Brain pericyte (primary cell): ENCODE results near the gene ZNF710.
"Not testable (repeated sequence)": the region's sequence is repeated elsewhere in the genome, so short reads cannot be mapped to it uniquely, and the experiment has no call there.

Source experiments
- DNase-seq: peaks from one replicate; pipeline ENCODE4 v3.0.0-alpha.2; 2012; ENCODE audit warnings: low read depth, low spot score

ZNF710 gene, protein sequence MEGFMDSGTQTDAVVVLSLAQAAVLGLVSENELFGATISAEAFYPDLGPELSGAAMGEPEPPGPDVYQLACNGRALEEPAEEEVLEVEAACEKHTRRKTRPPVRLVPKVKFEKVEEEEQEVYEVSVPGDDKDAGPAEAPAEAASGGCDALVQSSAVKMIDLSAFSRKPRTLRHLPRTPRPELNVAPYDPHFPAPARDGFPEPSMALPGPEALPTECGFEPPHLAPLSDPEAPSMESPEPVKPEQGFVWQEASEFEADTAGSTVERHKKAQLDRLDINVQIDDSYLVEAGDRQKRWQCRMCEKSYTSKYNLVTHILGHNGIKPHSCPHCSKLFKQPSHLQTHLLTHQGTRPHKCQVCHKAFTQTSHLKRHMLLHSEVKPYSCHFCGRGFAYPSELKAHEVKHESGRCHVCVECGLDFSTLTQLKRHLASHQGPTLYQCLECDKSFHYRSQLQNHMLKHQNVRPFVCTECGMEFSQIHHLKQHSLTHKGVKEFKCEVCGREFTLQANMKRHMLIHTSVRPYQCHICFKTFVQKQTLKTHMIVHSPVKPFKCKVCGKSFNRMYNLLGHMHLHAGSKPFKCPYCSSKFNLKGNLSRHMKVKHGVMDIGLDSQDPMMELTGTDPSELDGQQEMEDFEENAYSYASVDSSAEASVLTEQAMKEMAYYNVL

DNA sequence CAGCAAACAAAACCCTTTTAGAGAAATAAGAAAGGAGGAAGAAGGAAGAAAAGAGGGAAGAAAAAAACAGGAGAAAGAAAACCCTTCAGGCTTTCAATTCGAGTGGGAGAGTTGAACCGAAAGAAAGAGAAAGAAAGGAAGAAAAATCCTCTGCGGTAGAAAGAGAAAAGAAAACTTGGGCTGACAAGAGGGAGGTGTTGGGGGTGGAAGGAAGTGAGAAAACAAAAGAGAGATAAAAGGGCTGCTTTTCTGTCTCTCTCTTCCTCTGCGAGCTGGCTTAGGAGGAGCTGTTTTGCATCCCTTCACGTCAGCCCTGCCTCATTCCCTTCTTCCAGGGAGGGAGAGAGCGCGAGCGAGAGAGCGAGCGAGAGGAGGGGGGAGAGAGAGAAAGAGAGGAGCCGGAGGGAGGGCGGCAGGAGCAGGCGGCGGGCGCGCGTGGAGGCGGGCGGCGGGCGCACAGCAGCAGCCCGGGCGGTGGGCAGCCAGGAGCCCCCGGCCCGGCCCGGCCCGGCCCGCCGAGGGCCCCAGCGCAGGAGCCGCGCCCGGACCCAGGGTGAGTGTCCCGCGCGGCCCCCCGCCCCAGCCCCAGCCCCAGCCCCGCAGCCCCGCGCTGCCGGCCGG, at the start of gene ZNF710:
ZNF710 (plus strand) TSS at position 263 of the 621 bp plus-strand sequence. CDS start 65,814 bp downstream, outside the sequence.
- DNase-seq, result no peak

DNA sequence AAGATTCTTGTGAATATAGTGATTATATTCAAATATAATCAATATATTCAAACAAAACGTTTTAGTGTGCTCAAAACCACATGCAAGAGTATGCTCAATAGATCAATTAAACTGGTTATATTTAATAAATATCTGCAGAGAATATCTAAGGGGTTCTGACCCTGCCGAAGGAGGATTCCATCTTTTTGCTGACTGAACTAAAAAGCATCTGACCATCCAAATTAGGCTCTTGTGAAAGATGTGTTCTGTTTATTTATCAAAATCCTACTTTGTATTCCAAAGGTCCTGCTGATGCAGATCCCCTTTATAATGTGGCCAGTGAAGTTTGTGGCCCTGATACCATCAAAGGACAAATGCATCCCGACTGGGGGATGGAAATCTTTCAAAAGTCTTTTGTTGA, 46.6 kb upstream of the ZNF710 start:
- no peak for DNase-seq

DNA sequence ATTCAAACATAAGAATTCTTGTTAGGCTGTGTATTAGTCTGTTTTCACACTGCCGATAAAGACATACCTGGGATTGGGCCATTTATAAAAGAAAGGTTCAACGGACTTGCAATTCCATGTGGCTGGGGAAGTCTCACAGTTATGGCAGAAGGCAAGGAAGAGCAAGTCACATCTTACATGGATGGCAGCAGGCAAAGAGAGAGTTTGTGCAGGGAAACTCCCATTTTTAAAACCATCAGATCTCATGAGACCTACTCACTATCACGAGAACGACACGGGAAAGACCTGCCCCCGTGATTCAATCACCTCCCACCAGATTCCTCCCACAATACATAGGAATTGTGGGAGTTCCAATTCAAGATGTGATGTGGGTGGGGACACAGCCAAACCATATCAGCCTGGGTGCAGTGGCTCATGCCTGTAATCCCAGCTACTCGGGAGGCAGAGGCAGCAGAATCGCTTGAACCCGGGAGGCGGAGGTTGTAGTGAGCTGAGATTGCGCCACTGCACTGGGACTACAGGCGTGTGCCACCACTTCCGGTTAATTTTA, 45.6 kb upstream of the ZNF710 start:
- DNase-seq, result not testable (repeated sequence)

DNA sequence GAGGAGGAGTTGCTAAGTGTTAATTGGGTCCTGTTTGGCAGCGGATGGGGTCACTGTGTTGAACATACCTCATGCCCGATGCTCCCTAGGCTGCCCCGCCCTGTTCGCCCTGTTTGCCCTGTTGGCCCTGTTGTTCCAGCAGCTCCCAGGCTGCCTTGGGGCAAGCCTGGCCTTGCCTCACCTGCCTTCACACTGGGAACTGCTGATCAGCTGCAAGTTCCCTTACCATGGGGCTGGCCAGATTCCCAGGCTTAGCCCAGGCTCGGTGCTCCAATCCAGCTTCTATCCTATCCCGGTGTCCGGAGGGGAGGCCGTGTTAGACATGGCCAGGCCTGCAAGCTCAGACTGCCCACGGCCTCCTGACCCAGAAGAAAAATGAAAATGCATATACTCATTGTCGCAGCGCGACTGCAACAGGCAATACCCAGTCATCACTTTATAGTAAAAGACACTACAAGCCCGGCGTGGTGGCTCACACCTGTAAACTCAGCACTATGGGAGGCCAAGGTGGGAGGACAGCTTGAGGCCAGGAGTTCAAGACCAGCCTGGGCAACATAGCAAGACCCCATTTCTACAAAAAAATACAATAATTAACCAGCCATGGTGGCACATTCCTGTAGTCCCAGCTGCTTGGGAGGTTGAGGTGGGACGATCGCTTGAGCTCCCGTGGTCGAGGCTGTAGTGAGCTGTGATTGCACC, 42.9 kb upstream of the ZNF710 start:
- DNase-seq, result no peak

DNA sequence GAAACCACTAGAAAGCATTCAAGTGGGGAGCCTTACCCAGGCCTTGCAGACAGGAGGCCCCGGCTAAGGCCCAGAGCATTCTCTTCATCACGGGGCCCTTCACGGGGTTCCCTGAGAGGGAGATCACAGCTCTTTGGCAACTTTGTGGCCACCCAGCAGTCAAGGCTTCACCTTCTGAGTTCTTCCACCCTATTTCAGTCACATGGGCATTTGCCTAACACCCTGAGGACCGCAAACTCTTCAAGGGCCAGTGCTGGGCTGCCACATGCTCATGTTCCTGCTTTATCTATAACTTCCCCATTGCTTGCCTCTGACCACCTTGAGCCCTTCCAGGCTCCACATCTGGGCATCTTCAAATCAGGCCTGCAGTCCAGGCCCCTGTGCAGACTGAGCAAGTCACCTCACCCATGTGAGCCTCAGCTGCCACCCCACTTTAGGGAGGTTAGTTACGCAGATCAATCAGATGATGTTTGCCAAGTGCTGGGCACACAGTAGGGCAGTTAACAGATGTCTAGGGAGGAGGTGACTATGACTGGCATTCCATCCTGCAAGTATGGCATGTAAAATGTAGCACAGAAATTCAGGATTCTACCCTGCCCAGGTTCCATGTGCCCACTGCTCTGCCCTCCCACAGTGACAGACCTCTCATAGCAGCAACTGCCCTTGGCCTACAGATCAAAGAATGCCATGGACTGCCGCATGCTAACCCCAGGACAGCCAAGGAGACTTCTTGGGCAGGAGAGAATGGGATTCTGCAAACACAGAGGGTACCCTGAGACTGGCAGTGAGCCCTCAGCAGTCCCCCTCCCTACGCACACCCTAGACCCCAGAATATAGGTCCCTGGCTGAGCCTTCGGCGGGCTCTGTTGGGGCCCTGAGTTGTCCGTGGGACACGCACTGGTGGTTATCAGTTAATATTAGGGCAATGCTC, 37.6 kb upstream of the ZNF710 start:
- DNase-seq, result no peak

DNA sequence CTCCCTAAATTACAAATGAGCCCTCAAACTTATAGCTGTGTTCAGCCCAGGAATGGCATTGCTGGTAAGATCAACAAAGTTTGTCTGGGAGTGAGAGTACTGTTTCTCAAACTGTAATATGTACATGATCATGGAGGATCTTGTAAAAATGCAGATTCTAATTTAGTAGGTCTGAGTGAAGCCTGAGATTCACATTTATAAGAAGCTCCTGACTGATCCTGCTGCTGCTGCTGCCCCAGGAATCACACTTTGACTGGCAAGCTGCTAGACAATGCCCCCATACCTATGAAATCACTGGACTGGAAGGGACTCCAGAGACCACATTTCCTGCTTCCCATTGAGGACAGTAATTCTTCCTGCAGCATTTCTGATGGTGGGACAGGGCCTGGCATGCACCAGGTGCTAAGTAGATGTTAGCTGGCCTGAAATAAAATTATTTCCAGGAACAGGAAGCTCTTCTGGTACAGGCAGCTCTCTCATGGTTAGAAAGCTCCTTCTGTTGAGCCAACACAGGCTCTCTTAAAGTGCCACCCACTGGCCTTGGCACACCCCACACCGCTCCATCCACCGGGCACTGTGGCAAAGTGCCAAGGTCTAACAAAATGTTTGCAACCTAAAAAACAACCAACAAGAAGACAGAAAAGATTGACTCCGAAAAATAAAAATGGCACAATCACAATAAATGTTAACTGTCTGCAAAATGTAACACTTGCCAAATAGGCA, 36.7 kb upstream of the ZNF710 start:
- DNase-seq, result no peak

DNA sequence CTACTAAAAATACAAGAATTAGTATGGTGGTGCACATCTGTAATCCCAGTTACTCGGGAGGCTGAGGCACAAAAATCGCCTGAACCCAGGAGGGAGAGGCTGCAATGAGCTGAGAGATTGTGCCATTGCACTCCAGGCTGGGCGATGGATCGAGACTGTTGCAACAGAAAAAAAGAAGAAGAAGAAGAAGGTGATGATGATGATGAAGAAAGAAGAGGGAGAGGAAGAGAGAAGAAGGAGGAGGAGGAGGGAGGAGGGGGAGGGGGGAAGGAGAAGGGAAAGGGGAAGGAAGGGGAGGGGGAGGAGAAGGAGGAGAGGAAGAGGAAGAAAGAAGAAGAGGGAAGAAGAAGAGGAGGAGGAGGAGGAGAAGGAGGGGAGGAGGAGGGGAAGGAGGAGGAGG, 33.2 kb upstream of the ZNF710 start:
- no peak for DNase-seq

DNA sequence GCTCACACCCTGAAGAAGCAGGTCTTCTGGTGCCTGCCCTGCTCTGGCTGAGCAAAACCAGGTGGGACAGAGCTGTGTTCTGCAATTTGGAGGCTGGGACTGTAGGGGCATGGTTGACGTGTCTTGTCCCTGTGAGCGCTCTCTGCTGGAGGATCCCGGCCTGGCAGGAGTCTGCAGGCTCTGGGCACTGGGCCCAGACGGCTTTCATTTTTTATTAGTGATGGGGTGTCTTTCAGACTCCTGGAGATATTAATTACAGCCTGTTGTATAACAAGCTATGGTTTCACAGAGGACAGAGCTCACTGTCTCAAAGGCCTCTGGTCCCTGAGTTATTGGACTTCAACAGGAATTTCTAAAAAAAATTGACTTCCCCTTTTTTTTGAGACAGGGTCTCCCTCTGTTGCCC, 29.5 kb upstream of the ZNF710 start:
- no peak for DNase-seq

DNA sequence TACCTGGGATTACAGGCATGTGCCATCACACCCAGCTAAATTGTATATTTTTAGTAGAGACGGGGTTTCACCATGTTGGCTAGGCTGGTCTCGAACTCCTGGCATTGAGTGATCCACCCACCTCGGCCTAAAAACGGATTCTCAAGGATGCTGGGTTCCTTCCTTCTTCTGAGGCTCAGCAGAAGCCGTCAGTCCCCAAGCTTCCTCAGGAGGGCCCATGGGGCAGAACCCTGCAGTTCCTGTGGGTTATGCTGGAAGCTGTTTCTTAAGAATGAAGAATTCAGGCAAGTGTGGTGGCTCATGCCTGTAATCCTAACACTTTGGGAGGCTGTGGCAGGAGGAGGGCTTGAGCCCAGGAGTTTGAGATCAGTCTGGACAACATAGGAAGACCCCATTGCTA, 29.0 kb upstream of the ZNF710 start:
- DNase-seq, result no peak

DNA sequence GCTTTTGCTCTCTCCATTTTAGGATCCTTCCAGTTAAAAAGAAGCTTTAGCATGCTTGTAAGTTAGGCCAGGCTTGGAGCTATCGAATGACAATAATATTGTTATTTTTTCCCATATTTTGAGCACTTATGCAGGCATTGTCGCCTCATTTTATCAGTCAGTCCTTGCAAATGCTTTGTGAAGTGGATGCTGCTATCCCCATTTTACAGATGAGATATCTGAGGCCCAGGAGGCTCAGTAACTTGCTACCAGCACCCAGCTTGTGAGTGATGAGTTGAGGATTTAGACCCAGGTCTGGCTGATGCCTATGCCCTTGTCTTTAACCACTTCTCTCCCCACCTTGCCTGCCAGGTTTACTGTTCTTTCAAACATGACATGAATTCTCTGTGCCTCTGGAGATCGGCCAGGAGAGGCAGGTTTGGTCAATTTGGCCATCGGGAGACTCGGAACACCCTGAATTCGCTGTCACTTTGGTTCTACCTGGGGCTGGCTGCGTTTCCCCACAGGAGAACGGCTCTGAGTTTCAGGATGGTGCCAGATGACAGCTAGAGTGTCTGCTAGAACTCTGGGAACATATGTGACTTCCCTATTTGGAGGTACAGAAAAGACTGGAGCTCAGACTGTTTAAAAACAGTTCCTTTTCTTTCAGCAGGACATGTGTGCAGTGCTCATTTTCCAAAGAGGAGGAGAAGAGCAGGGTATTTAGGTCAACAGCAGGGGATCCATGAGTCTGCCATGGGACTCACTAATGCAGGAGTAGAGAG, 25.5 kb upstream of the ZNF710 start:
- no peak for DNase-seq

DNA sequence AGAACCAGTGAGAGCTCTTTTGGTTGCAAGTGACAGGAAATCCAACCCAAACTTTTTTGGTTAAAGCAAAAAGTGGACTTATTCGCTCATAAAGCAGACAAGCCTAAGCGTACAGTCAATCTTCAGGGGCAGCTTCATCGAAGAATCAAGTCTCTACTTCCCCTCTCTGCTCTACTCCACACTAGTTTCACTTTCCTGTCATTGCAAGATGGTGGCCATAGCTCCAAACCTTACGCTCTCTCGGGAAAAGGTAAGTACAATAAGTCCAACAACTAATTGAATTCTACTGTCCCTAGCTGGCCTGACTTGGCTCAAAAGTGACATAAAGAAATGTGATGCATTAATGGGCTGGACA, 24.9 kb upstream of the ZNF710 start:
- DNase-seq, result no peak

DNA sequence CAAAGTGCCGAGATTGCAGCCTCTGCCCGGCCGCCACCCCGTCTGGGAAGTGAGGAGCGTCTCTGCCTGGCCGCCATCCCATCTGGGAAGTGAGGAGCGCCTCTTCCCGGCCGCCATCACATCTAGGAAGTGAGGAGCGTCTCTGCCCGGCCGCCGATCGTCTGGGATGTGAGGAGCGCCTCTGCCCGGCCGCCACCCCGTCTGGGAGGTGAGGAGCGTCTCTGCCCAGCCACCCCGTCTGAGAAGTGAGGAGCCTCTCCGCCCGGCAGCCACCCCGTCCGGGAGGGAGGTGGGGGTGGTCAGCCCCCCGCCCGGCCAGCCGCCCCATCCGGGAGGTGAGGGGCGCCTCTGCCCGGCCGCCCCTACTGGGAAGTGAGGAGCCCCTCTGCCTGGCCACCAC, 23.3 kb upstream of the ZNF710 start:
- DNase-seq, result not testable (repeated sequence)

DNA sequence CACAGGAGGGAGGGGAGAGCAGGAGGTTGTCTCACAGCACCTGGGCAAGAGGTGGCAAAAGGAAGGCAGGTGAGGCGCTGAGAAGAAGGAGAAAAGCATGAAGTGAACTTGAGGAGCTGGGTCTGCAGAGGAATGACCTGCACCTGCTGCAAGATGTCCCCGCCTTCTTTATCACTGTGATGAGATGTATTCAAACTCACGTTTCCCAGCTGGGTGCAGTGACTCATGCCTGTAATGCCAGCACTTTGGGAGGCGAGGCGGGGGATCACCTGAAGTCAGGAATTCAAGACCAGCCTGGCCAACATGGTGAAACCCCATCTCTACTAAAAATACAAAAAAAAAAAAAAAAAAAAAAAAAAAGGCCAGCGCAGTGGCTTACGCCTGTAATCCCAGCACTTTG, 22.2 kb upstream of the ZNF710 start:
- no peak for DNase-seq

DNA sequence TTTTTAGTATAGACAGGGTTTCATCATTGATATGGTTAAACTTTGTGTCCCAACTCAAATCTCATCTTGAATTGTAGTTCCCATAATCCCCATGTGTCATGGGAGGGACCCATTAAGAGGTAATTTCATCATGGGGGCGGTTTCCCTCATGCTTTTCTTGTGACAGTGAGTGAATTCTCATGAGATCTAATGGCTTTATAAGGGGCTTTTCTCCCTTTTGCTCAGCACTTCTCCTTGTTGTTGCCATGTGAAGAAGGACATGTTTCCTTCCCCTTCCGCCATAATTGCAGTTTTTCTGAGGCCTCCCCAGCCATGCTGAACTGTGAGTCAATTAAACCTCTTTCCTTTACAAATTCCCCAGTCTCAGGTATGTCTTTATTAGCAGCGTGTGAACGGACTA, 20.2 kb upstream of the ZNF710 start:
- no peak for DNase-seq

DNA sequence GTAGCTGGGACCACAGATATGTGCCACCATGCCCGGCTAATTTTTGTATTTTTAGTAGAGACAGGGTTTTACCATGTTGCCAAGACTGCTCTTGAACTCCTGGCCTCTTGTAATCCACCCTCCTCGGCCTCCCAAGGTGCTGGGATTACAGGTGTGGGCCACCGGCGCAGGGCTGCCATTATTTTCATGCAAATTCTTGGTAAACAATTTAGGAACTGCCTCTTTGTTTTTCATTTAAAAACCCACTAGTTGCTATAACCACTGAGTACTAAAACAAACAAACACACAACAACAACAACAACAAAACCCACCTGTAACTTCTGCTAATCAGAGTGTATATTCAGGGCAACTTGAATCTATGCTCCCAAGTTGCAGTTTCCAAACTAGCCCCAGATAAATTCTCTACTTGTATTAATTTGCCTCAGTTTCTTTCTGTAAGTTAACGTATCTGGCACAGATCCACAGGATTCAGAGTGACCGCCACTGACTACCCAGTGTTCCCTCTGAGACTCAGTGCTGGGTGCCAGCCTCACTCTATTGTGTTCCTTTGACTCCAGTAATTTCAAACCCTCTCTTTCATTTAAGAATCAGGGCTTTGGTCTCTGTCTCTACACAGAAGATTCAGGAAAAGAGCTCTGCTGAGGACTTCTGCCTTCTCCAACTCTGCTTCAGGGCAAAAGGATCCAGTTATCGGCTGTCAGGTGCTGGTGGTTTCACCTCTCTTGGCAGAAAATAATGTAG, 18.6 kb upstream of the ZNF710 start:
- no peak for DNase-seq

DNA sequence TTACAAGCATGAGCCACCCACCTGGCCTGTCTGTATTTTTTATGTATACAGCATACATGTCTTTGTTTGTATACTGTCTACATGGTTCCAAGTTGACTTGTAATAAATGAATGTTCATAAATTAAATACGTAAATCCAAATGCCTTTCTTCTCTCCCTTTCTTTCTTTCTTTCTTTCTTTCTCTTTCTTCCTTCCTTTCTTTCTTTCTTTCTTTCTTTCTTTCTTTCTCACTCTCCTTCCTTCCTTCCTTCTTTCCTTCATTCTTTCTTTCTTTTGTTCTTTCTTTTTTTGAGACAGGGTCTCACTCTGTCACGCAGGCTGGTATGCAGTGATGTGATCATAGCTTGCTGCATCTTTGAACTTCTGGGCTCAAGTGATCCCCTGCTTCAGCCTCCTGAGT, 17.1 kb upstream of the ZNF710 start:
- no peak for DNase-seq

DNA sequence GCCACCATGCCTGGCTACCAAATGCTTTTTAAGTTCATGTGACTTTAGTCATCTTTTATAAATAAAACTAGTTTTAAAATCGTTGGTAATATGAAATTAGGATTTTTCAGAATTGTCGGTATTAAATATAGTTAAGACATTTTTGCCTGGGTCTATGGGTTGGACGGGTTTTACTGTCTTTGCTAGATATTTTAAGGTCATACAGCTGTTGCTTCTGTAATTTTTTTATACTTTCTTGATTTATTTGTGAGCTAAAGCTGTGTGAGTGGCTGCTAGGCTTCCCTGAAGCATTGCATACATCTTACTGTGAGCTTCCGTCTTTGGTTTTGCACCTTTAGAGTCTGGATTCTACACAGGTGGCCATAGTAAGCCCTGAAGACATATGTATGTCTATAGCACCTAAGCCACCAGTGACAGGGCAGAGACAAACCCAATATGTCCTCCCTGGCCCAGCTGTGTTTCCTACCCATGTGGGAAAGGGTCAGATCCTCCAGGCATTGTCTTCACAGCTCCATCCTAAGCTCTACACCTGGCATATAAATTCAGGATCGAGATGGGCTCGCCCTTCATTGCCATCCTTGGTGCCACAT, 16.6 kb upstream of the ZNF710 start:
- no peak for DNase-seq

DNA sequence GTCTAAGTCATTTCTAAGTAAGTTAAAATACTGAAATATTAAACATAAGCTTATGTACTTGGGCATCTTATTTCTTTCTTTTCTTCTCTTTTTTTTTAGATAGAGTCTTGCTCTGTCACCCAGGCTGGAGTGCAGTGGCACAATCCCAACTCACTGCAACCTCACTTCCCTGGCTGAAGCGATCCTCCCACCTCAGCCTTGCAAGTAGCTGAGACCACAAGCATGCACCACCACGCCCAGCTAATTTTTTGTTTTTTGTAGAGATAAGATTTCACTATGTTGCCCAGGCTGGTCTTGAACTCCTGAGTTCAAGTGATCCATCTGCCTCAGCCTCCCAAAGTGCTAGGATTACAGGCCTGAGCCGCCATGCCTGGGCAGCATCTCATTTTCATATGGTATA, 16.0 kb upstream of the ZNF710 start:
- no peak for DNase-seq
